B cell (primary cell): ENCODE results near the gene UFSP1. TPM values are rescaled to one million over a fixed set of nuclear protein-coding genes. Genes with fewer than 3 reads are reported as not detected.

ENCODE experiments used
- ATAC-seq: fragments of 200-7000 bp; cut with Tn5 transposase; one replicate; pipeline ENCODE4 v1.10.0; 2021; ENCODE audit warnings: low read depth, mild to moderate bottlenecking, moderate number of reproducible peaks, moderate library complexity
- CTCF ChIA-PET: fragments of 350-600 bp; sonication (Branson Sonifier 250); formaldehyde crosslinking; loops from one replicate; lab custom pipeline; 2021; ENCODE audit warnings: antibody characterized with exemption, inconsistent platforms; lab: Charles Lee
- POLR2A ChIA-PET: fragments of 350-600 bp; sonication (Branson Sonifier 250); formaldehyde crosslinking; loops from one replicate; lab custom pipeline; 2021; ENCODE audit warnings: antibody characterized with exemption; lab: Charles Lee
- DNase-seq: peaks from one replicate; pipeline ENCODE4 v3.0.0; 2013
- H2AFZ ChIP-seq: 2 replicates; pipeline ENCODE4 v1.6.1; 2012; ENCODE audit warnings: mild to moderate bottlenecking, low read depth, low read length; ENCODE audit not compliant: insufficient read depth, poor library complexity, severe bottlenecking
- H3K27ac ChIP-seq, 2 donors: 1 replicate in 1 of 2; 2 replicates in 1 of 2; pipeline ENCODE4 v1.5.1; 2012 to 2013; ENCODE audit warnings: low read length in 2 of 2, mild to moderate bottlenecking in 2 of 2, moderate library complexity in 1 of 2
- H3K27me3 ChIP-seq, 4 experiments: fragments of 200-600 bp in 1 of 4; sonication (generic) in 1 of 4; replicated peaks in 1 of 4; 1 replicate in 2 of 4; 2 replicates in 2 of 4; pipeline versions ENCODE4 v1.6.1 to v1.7.0; 2013 to 2016; ENCODE audit warnings: low read length in 3 of 4, mild to moderate bottlenecking in 2 of 4, mixed read lengths in 1 of 4, moderate library complexity in 1 of 4; ENCODE audit not compliant: insufficient read depth in 4 of 4, control insufficient read depth in 3 of 4; ENCODE audit errors: control extremely low read depth in 1 of 4
- H3K36me3 ChIP-seq, 2 experiments: replicated peaks in 1 of 2; 1 replicate in 1 of 2; 2 replicates in 1 of 2; pipeline versions ENCODE4 v1.6.1 to v1.7.1; 2013; ENCODE audit warnings: low read length in 1 of 2; ENCODE audit not compliant: insufficient read depth in 2 of 2, control insufficient read depth in 1 of 2; ENCODE audit errors: control extremely low read depth in 1 of 2, extremely low read depth in 1 of 2
- H3K4me1 ChIP-seq, 2 donors: fragments of 200-600 bp in 1 of 2; sonication (generic) in 1 of 2; 1 replicate in 1 of 2; 2 replicates in 1 of 2; pipeline versions ENCODE4 v1.5.1 to v1.6.1; 2013 to 2017; ENCODE audit warnings: low read length in 2 of 2; ENCODE audit not compliant: control insufficient read depth in 2 of 2, insufficient read depth in 2 of 2
- H3K4me2 ChIP-seq: replicated peaks from 2 replicates; pipeline ENCODE3; 2012; ENCODE audit warnings: mild to moderate bottlenecking, low read depth, low read length; ENCODE audit not compliant: poor library complexity, severe bottlenecking
- H3K4me3 ChIP-seq, 5 experiments: fragments of 200-600 bp in 1 of 5; sonication (generic) in 1 of 5; 1 replicate in 3 of 5; 2 replicates in 2 of 5; pipeline versions ENCODE4 v1.5.1 to v1.7.0; 2011 to 2016; ENCODE audit warnings: low read length in 4 of 5, mild to moderate bottlenecking in 4 of 5, low read depth in 2 of 5, control low read depth in 1 of 5, moderate library complexity in 1 of 5; ENCODE audit not compliant: insufficient read depth in 1 of 5; ENCODE audit errors: control extremely low read depth in 1 of 5, extremely low read depth in 1 of 5
- H3K79me2 ChIP-seq: fragments of 200-600 bp; sonication (generic); one replicate; pipeline ENCODE4 v1.6.0; 2016; ENCODE audit warnings: low read length; ENCODE audit not compliant: control insufficient read depth, insufficient read depth
- H3K9ac ChIP-seq: fragments of 200-600 bp; sonication (generic); 2 replicates; pipeline ENCODE4 v1.6.1; 2017; ENCODE audit warnings: mild to moderate bottlenecking, low read length, moderate library complexity
- H3K9me3 ChIP-seq, 3 donors: one replicate each; pipeline versions ENCODE4 v1.6.1 to v1.7.1; 2013; ENCODE audit warnings: low read length in 2 of 3; ENCODE audit not compliant: control insufficient read depth in 2 of 3, insufficient read depth in 1 of 3; ENCODE audit errors: control extremely low read depth in 1 of 3
- H4K20me1 ChIP-seq: 2 replicates; pipeline ENCODE4 v1.6.0; 2012; ENCODE audit warnings: mild to moderate bottlenecking, low read length; ENCODE audit not compliant: insufficient read depth, control insufficient read depth, poor library complexity, severe bottlenecking
- H3K27ac Mint-ChIP-seq: one replicate; pipeline ENCODE4 v1.8.0; 2021; ENCODE audit warnings: mixed read lengths
- H3K27me3 Mint-ChIP-seq: one replicate; pipeline ENCODE4 v1.8.0; 2021; ENCODE audit warnings: mixed read lengths
- H3K4me1 Mint-ChIP-seq: one replicate; pipeline ENCODE4 v1.8.0; 2021; ENCODE audit warnings: mixed read lengths
- H3K4me3 Mint-ChIP-seq: one replicate; pipeline ENCODE4 v1.8.0; 2021; ENCODE audit warnings: mixed read lengths
- H3K9me3 Mint-ChIP-seq: one replicate; pipeline ENCODE4 v1.8.0; 2022; ENCODE audit warnings: mixed read lengths; ENCODE audit not compliant: insufficient read depth
- CTCF ChIP-seq: fragments of 200-600 bp; IDR thresholded peaks from one replicate; pipeline ENCODE4 v1.8.0; 2022; ENCODE audit warnings: antibody characterized with exemption, mild to moderate bottlenecking
- EZH2 ChIP-seq: IDR thresholded peaks from 2 replicates; pipeline ENCODE4 v1.6.1; 2012; ENCODE audit warnings: borderline replicate concordance, low read depth, mild to moderate bottlenecking, moderate library complexity, low read length; ENCODE audit not compliant: insufficient read depth, poor library complexity, severe bottlenecking
- WGBS: methylation state at CpG from one replicate; pipeline ENCODE4 v1.1.5; 2013; ENCODE audit warnings: missing lambda C conversion rate; ENCODE audit not compliant: insufficient coverage; 5-methylcytosine and 5-hydroxymethylcytosine counted together
- intact Hi-C: fragments of 100-400 bp; cut with micrococcal nuclease; formaldehyde crosslinking; loops from one replicate; pipeline ENCODE4 v1.10.0; 2022
- polyA plus RNA-seq: library from polyadenylated mRNA; depleted of rRNA; stranded (reverse); fragments of >200 nt; gene quantifications from 2 replicates; pipeline ENCODE4 v1.2.3, GENCODE V29; 2012
- total RNA-seq, 2 donors: library from RNA; stranded (reverse); fragments of 120-200 nt in 1 of 2; gene quantifications; 1 replicate in 1 of 2; 2 replicates in 1 of 2; pipeline versions ENCODE4 v1.2.3 to v1.2.4, GENCODE V29; 2013 to 2022

Gene UFSP1
- total and polyA plus RNA-seq, 2 donors (not counting 1 experiment from before 2014, with no cell fraction given): 3.6 to 4.3 TPM

- no peak for TF ChIP-seq EZH2
- TF ChIP-seq CTCF: no peak
- no peaks in the 10 kb centered on the region for H3K27me3 ChIP-seq
- H3K79me2 ChIP-seq: peaks cover 59% of the 10 kb centered on the region
- WGBS: under 1% methylated on average over 64 of the region's 79 CpGs
- Mint-ChIP-seq H3K27ac (peak within 1 kb of the TSS; percentile 95), H3K4me3 (peak within 1 kb of the TSS; percentile 97), H3K27me3 (no peaks in the 10 kb centered on the region), H3K4me1 (peaks cover 37% of the 10 kb centered on the region), H3K9me3 (no peaks in the 10 kb centered on the region)
- peak; percentile 99 for DNase-seq
- ChIA-PET CTCF (interaction anchor here (0.6 to 5.2 kb wide), 10 partner anchors 12 to 957 kb away, joined by 3 to 36 read pairs (median 3); partner anchors contain the start of genes ACHE, SLC12A9 and UFSP1), POLR2A (interaction anchor here (0.7 to 2.4 kb wide), 12 partner anchors 13 to 446 kb away, joined by 3 to 84 read pairs (median 5); partner anchors contain the start of genes ACHE, FBXO24, LRCH4 and MEPCE)
- H3K36me3 ChIP-seq: peaks cover 0 to 28% of the 10 kb centered on the region in 2 experiments
- peak within 1 kb of the TSS; percentile 91 to 96 for H3K27ac ChIP-seq
- intact Hi-C loops: loop anchor here (1.0 to 2.0 kb wide), 4 partner anchors 13 to 370 kb away; partner anchors contain the start of gene SLC12A9
- H3K9me3 ChIP-seq: no peaks in the 10 kb centered on the region
- peak within 1 kb of the TSS; percentile 81 for H3K4me2 ChIP-seq
- H4K20me1 ChIP-seq: peaks cover 43% of the 10 kb centered on the region
- peak within 1 kb of the TSS; percentile 95 for H3K9ac ChIP-seq
- peak within 1 kb of the TSS; percentile 95 for H2AFZ ChIP-seq
- H3K4me1 ChIP-seq: peaks cover 22 to 32% of the 10 kb centered on the region in 2 donors
- peak within 1 kb of the TSS; percentile 73 to 99 (median 89) for H3K4me3 ChIP-seq
- ATAC-seq: peak; percentile 96
Observed at GRCh38 chr7:100874577-100875355, 14.7 kb downstream of the UFSP1 start, which contains the start of gene SRRT. Gene SRRT, plus strand, starts transcription at chr7:100875103. Its CDS starts 488 bp downstream, at chr7:100875591.
